ENCODE results near the gene CLPTM1L.
"Not testable (repeated sequence)": the region's sequence is repeated elsewhere in the genome, so short reads cannot be mapped to it uniquely, and the experiment has no call there.

Gene CLPTM1L

DNA sequence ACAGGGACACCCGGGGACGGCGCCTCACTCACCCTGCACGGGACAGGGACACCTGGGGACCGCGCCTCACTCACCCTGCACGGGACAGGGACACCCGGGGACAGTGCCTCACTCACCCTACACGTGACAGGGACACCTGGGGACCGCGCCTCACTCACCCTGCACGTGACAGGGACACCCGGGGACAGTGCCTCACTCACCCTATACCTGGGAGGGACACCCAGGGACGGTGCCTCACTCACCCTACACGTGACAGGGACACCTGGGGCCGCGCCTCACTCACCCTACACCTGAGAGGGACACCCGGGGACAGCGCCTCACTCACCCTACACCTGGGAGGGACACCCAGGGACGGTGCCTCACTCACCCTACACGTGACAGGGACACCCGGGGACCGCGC is 53.9 kb downstream of the CLPTM1L start:
- not testable (repeated sequence) for DNase-seq (ENCODE audit: low read depth, low spot score)

DNA sequence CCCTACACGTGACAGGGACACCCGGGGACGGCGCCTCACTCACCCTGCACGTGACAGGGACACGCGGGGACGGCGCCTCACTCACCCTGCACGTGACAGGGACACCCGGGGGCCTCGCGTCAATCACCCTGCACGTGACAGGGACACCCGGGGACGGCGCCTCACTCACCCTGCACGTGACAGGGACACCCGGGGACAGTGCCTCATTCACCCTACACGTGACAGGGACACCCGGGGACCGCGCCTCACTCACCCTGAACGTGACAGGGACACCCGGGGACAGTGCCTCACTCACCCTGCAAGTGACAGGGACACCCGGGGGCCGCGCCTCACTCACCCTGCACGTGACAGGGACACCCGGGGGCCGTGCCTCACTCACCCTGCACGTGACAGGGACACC is 55.3 kb downstream of the CLPTM1L start:
- not testable (repeated sequence) for DNase-seq (ENCODE audit: low read depth, low spot score)

DNA sequence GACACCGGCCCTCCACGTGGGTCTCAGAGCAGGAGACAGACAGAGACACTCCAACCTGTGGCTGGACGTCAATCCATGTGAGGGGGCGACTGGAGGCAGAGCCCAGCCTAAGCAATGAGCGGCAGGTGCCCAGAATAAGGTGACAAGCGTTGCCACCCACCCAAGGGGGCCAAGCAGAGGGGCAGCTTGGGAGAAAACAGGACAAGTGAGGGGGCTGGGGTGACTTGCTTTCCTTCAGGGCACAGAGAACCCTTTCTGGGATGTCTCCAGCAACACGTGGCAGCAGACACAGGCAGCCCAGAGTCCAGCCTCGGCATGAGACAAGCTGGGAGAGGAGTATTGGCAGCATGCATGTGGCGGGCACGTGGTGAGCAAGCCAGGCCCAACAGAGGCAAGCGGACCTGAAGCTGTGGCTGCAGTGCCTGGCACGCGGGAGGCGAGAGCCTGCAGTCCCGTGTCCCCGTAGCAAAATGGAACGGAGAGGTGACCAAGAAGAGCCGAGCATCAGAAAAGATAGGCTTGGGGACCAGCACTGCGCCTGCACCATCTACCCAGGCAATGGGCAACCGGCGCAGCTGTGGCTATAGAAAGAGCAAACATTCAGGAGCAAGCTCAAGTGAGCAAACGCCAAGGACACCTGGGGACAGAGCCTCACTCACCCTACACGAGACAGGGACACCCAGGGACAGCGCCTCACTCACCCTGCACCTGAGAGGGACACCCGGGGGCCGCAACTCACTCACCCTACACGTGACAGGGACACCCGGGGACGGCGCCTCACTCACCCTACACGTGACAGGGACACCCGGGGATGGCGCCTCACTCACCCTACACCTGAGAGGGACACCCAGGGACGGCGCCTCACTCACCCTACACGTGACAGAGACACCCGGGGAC is 56.2 kb downstream of the CLPTM1L start:
- no peak for DNase-seq (ENCODE audit: low read depth, low spot score)

DNA sequence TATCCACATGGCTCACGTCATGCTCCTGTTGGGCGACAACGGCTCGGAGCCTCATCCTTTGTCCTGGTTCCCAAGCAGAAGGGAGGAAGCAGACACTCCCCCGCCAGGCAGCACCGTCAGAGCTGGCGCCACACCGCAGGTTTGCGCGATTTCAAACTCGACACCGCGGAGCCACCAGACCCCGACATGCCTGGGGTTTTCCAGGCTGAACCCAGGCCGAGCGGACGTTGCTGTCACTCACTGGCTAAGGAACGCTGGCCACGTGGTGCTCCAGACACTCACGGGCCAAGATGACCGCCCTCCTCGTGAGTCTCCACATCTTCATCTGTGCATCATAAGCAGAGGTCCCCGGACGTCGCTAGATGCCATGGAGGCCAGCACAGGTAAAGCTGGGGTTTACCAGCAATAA is 59.0 kb downstream of the CLPTM1L start:
- DNase-seq (ENCODE audit: low read depth, low spot score), result no peak

DNA sequence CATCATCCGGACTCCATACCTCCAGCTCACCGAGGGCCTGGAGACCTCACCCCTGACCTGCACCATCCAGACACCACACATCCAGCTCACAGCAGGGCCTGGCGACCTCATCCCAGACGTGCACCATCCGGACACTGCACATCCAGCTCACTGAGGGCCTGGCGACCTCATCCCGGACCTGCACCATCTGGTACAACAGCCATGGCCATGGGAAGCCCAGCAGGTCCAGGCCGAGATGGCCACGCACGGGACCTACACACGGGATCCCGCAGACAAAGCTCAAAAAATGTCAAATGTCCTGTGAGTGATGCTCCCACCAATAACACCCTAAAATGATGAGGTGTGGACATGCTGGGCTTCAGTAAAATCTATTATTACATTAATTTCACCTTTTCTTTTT is 59.8 kb downstream of the CLPTM1L start:
- no peak for DNase-seq (ENCODE audit: low read depth, low spot score)

DNA sequence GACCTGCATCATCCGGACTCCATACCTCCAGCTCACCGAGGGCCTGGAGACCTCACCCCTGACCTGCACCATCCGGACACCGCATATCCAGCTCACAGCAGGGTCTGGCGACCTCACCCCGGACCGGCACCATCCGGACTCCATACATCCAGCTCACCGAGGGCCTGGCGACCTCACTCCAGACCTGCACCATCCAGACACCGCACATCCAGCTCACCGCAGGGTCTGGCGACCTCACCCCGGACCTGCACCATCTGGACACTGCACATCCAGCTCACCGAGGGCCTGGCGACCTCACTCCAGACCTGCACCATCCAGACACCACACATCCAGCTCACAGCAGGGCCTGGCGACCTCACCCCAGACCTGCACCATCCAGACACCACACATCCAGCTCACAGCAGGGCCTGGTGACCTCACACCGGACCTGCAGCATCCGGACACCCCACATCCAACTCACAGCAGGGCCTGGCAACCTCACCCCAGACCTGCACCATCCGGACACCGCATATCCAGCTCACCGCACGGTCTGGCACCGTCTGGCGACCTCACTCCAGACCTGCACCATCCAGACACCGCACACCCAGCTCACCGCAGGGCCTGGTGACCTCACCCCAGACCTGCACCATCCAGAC is 60.4 kb downstream of the CLPTM1L start:
- DNase-seq (ENCODE audit: low read depth, low spot score), result not testable (repeated sequence)

DNA sequence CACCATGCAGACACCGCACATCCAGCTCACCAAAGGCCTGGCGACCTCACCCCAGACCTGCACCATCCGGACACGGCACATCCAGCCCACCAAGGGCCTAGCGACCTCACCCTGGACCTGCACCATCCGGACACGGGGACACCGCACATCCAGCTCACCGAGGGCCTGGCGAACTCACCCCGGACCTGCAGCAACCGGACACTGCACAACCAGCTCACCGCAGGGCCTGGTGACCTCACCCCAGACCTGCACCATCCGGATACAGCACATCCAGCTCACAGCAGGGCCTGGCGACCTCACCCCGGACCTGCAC is 61.2 kb downstream of the CLPTM1L start:
- DNase-seq (ENCODE audit: low read depth, low spot score), result not testable (repeated sequence)

DNA sequence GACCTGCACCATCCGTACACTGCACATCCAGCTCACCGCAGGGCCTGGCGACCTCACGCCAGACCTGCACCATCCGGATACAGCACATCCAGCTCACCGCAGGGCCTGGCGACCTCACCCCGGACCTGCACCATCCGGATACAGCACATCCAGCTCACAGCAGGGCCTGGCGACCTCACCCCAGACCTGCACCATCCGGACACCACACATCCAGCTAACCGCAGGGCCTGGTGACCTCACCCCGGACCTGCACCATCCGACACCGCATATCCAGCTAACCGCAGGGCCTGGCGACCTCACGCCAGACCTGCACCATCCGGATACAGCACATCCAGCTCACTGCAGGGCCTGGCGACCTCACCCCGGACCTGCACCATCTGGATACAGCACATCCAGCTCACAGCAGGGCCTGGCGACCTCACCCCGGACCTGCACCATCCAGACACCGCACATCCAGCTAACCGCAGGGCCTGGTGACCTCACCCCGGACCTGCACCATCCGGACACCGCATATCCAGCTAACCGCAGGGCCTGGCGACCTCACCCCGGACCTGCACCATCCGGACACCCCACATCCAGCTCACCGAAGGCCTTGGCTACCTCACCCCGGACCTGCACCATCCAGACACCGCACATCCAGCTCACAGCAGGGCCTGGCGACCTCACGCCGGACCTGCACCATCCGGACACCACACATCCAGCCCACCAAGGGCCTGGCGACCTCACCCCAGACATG is 61.7 kb downstream of the CLPTM1L start:
- DNase-seq (ENCODE audit: low read depth, low spot score), result not testable (repeated sequence)

DNA sequence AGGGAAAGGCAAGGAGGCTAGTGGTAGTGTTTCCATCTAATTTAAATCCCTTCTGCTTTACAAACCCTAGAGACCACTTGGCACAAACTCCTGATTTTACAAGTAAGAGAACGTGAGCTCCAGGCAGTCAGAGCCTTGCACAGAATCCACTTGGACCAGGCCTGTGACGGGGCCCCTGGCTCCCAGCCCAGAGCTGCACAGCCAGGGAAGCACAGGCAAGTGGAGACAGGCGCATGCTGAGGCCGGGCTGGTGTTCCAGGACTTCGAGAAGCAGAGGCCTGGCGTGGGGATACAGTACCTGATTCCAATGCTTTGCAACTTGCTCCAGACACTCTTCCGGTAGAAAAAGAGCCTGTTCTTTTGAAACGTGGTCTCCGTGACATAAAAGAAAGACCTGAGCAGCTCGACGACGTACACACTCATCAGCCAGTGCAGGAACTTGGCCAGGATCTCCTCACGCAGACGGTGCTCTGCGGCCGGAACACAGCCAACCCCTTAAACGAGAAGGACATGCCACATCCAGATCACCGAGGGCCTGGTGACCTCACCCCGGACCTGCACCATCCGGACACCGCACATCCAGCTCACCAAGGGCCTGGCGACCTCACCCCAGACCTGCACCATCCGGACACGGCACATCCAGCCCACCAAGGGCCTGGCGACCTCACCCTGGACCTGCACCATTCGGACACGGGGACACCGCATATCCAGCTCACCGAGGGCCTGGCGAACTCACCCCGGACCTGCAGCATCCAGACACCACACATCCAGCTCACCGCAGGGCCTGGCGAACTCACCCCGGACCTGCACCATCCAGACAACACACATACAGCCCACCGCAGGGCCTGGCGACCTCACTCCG is 62.5 kb downstream of the CLPTM1L start:
- DNase-seq (ENCODE audit: low read depth, low spot score), result no peak

DNA sequence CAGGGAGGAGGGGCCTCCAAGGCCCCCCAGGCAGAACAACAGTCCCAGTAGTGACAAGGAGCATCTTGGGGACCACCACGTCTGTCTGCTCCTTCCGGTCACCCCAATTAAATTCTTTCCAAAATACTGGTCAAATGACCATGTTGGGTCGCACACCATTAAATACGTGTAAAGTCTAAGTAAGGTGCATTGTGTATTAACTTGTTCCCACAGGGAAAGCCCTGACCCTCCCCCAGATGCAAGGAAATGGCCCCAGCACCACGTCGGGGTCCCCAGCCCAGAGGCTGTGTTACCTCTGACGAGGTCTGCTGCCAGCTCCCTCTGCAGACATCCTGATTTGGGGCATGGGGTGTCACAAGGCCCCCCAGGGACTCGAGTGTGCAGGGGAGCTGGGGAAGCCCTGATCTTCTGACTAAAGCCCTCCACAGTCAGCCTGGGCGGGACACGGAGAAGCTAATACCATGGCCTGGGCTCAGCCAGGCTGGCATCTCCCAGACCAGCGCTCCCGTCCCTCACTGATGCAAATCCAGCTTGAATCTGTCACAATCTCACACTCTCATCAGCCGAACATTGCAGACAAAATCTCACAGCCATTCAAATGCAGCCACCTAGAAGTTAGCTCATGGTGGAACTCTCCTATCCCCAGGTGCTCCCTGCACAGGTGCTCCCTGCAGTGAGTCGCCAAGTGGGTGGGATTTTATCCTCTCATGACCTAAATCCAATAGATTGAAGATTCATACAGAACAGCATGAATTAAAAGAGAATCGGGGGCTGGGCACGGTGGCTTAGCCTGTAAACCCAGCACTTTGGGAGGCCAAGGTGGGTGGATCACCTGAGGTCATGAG is 63.6 kb downstream of the CLPTM1L start:
- DNase-seq (ENCODE audit: low read depth, low spot score), result no peak

DNA sequence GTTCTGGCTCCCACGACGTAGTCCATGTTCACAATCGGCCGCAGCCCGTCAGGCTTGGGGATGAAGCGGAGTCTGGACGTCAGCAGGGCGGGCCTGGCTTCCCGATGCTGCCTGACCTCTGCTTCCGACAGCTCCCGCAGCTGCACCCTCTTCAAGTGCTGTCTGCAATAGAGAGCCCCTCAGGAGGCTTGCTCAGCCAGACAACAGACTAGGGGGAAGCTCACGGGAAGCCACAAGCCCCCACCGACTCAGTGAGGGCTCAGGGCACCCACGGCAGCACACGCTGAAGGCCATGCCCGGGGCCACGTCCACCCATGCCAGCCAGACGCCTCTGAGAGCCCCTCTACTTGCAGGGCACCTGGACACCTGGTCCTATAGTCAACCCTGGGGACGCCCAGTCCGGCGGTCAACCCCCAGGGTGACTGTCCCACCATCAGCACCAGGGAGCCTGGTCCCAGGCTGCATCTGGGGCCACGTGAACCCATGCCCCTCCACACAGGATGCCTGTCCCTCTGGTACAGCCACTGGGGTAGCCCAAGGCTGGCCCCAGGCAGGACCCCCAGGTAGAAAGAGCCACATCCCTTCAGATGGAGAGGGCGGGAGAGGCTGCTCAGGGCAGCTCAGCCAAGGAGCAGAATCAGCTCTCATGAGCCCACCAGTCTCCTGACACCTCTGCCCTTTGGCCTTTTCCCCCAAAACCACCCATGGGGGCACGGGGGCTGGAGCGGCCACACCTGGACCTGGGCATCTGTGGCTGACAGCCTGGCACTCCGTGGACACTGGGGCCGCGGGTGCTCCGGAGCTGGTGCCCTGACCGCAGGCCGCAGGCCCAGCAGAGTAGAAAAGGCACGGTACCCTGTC is 64.5 kb downstream of the CLPTM1L start:
- DNase-seq (ENCODE audit: low read depth, low spot score), result no peak

DNA sequence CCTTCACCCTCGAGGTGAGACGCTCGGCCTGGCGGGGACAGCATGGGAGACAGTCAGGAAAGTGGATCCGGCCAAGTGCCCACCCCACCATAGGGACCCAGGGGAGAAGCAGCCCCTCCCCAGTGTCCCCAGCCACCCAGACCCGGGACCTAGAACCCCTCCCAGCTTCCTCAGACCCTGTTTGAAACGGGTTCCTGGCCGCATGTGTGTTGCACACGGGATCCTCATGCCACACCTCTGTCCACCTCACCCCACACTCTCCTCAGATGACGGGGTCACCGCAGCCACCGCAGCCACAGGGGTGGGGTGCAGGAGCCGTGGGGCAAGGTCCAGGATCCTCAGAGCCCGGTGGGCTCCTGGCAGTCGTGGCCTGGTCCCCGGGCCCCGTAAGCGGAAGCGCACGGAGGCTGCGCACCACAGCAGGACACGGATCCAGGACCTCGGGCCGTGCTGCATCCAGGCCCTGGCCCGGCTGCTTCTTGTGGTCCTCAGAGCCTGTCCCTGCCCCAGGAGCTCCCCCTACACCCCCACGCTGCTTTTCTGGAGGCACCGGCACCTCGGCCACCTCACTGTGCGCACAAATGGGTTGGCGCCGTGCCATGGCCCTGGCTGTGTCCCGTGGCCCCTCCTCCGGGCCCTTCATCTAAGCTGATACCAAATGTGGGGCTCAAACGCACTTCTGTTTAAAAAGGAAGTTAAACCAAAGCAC is 65.3 kb downstream of the CLPTM1L start:
- DNase-seq (ENCODE audit: low read depth, low spot score), result no peak

DNA sequence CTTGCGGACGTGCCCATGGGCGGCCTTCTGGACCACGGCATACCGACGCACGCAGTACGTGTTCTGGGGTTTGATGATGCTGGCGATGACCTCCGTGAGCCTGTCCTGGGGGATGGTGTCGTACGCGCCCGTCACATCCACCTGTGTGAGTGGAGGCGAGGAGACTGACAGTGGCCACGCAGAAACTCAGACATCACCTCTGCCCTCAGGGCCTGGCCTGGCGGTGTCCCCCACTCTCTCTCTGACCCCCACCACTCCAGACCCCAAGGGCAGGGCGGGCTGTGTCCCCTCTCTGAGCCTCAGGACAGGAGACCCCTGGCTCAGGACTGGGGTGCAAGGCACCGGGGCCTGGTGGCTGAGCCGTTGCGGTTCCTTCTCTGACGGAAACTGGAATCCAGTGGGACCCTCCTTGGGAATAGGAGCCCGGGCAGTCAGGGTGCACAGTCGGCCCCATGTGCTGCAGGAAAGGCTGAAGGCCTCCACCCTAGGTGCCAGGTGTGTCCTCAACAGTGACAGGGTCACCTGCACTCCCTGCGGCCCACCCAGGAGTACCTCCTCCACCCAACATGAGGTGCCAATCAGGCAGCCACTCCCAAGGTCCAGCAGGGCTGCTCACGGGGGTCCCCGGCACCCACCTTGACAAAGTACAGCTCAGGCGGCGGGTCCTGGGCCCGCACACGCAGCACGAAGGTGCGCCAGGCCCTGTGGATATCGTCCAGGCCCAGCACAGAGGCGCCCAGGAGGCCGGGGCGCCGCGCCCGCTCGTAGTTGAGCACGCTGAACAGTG is 66.0 kb downstream of the CLPTM1L start:
- no peak for DNase-seq (ENCODE audit: low read depth, low spot score)

DNA sequence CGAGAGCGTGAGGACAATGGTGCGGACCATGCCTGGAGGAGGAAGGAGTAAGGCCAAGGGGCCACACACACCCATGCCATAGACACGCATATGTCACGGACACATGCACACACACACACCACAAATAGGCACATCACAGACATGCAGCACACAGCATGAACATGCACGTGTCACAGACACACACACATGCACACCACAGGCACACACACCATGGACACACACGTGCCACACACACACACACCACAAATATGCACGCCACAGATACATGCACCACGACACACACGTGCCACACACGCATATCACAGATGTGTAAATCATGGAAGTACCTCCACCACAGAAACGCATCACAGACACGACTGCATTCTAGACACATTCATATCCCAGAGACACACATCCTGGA is 66.7 kb downstream of the CLPTM1L start:
- no peak for DNase-seq (ENCODE audit: low read depth, low spot score)

DNA sequence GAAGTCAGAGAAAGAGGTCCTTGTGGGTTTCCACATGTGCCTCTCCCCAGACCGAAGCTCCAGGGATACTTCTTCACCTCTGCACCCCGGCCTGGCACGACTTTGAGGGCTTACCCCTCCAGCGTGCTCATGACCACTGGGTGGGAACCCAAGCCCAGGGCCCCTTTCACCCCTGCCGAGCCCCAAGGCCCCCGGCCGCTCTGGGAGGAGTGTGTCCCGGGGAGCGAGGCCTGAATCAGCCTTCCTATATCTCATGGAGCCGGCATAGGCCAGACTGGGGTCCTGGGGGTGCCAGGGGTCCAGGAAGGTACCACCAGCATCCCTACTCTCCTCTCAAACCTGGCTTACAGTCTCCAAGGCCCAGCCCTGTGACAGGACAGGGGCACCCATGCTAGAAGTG is 67.1 kb downstream of the CLPTM1L start:
- DNase-seq (ENCODE audit: low read depth, low spot score), result no peak

DNA sequence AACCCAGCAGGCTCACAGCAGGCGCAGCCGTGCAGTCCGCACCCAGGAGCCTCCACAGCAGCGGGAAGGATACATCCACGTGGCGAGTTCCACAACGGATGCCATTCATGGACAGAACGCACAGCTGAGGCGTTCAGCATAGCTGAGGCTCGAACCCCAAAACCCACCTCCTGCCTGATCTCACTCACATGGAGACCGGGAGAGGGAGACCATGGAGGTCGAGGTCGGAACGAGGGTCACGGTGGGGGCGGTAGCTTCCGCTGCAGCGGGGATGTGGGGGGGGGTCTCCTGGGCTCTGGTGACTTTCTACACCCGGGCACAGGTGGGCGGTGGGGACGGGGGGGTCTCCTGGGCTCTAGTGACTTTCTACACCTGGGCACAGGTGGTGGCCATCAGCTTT is 67.6 kb downstream of the CLPTM1L start:
- DNase-seq (ENCODE audit: low read depth, low spot score), result no peak

DNA sequence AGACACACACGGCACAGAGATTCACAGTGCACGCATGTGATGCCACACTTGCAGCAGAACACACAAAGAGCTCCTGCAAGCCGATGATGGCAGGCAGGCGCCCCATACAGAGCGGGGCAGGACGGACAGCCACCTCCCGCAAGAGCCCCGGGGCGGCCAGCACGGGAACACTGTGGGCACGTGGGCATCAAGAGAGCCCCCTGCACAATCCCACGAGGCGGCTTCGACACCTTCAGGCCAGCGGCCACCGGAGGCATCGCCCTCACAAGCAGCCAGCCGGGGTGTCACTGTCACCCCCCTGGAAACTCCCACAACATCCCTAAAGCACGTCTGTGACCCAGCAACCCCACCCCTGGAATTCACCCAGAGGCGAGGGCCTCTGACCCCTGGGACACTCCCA is 68.0 kb downstream of the CLPTM1L start:
- no peak for DNase-seq (ENCODE audit: low read depth, low spot score)
